ENCODE results near the gene RRAD.
"Not testable (repeated sequence)": the region's sequence is repeated elsewhere in the genome, so short reads cannot be mapped to it uniquely, and the experiment has no call there.

RRAD gene

GRCh38 chr16:66925322-66925840, at the start of gene RRAD:
Gene RRAD, minus strand, starts transcription at chr16:66925535. Its CDS starts 356 bp downstream, at chr16:66925179.
- DNase-seq (ENCODE audit: low read depth), result peak; percentile 58

GRCh38 chr16:66974932-66975246, 49.6 kb upstream of the RRAD start:
- not testable (repeated sequence) for DNase-seq (ENCODE audit: low read depth)

GRCh38 chr16:66974156-66974931, 49.0 kb upstream of the RRAD start:
- not testable (repeated sequence) for DNase-seq (ENCODE audit: low read depth)

GRCh38 chr16:66973716-66974115, 48.4 kb upstream of the RRAD start:
- DNase-seq (ENCODE audit: low read depth), result no peak

GRCh38 chr16:66972983-66973382, 47.6 kb upstream of the RRAD start:
- no peak for DNase-seq (ENCODE audit: low read depth)

- DNase-seq (ENCODE audit: low read depth), result peak; percentile 74
These were observed 45.7 kb upstream of the RRAD start for GRCh38 chr16:66970775-66971720.

GRCh38 chr16:66968847-66969246, 43.5 kb upstream of the RRAD start:
- no peak for DNase-seq (ENCODE audit: low read depth)

GRCh38 chr16:66964049-66964448, 38.7 kb upstream of the RRAD start:
- DNase-seq (ENCODE audit: low read depth), result no peak

- no peak for DNase-seq (ENCODE audit: low read depth)
These were observed 36.6 kb upstream of the RRAD start for GRCh38 chr16:66961914-66962313.

- peak; percentile 74 for DNase-seq (ENCODE audit: low read depth)
These were observed 35.9 kb upstream of the RRAD start, which contains the start of gene CES3 for GRCh38 chr16:66961065-66961744. Gene CES3, plus strand, starts transcription at chr16:66961266. Its CDS starts 42 bp downstream, at chr16:66961308.

GRCh38 chr16:66960270-66960669, 34.9 kb upstream of the RRAD start:
- DNase-seq (ENCODE audit: low read depth), result no peak

- DNase-seq (ENCODE audit: low read depth), result no peak
These were observed 34.4 kb upstream of the RRAD start for GRCh38 chr16:66959704-66960161.

- no peak for DNase-seq (ENCODE audit: low read depth)
These were observed 33.7 kb upstream of the RRAD start for GRCh38 chr16:66958857-66959703.

GRCh38 chr16:66956154-66956457, 30.8 kb upstream of the RRAD start:
- DNase-seq (ENCODE audit: low read depth), result not testable (repeated sequence)

GRCh38 chr16:66955363-66956153, 30.2 kb upstream of the RRAD start:
- not testable (repeated sequence) for DNase-seq (ENCODE audit: low read depth)

GRCh38 chr16:66954097-66954659, 28.8 kb upstream of the RRAD start:
- DNase-seq (ENCODE audit: low read depth), result peak; percentile 73

GRCh38 chr16:66953462-66954096, 28.2 kb upstream of the RRAD start:
- DNase-seq (ENCODE audit: low read depth), result no peak

GRCh38 chr16:66952430-66953110, 27.2 kb upstream of the RRAD start:
- no peak for DNase-seq (ENCODE audit: low read depth)

Measured in iris pigment epithelial cell (primary cell).